Thyroid gland (tissue), 4 donors: Measurements from ENCODE around the gene FAM114A1.

Experiments used
- CTCF ChIP-seq, 6 experiments: fragments of 200-600 bp in 3 of 6; fragments of 450-650 bp in 3 of 6; sonication (generic) in 3 of 6; IDR thresholded peaks; one replicate each; pipeline ENCODE4 v1.5.1; 2016 to 2019; ENCODE audit warnings: antibody characterized with exemption in 6 of 6, mild to moderate bottlenecking in 2 of 6, inconsistent platforms in 1 of 6, moderate library complexity in 1 of 6
- POLR2A ChIP-seq, 2 donors: fragments of 450-650 bp; IDR thresholded peaks; one replicate each; pipeline ENCODE4 v1.6.1; 2017; ENCODE audit warnings: antibody characterized with exemption in 2 of 2, mild to moderate bottlenecking in 2 of 2, moderate library complexity in 1 of 2

- TF ChIP-seq CTCF (IDR thresholded peaks at IDR 0.05) (no peak), POLR2A (IDR thresholded peaks at IDR 0.05) (no peak)
Observed at GRCh38 chr4:38818441-38818976, 49.1 kb upstream of the FAM114A1 start.
